ENCODE measurements around the gene COL25A1.
"Not testable (repeated sequence)": the region's sequence is repeated elsewhere in the genome, so short reads cannot be mapped to it uniquely, and the experiment has no call there.

The COL25A1 gene

DNA sequence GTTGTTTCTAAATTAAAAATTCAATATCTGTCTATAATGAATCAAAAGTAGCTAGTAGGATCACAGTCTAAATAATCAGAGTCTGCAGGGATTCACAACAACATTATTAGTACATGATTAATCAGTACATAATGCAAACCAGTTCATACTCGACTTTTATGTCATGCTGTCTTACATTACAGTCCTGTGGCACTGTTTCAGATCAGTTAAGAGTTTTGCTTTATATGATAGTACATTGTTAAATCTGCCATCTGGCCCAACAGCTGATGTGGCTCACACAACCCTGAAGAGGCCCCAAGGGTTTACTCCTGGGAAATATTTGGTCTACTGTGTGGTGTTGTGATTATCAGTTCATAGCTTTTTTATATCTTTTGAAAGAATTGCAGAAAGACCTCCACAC lies 292.5 kb downstream of the COL25A1 start:
- in situ Hi-C loops (cut with MboI; ENCODE audit: low pct_unique_long_range_greater_than_20kb, low sequenced_read_pairs), result no loop called here
- DNase-seq, result no peak

DNA sequence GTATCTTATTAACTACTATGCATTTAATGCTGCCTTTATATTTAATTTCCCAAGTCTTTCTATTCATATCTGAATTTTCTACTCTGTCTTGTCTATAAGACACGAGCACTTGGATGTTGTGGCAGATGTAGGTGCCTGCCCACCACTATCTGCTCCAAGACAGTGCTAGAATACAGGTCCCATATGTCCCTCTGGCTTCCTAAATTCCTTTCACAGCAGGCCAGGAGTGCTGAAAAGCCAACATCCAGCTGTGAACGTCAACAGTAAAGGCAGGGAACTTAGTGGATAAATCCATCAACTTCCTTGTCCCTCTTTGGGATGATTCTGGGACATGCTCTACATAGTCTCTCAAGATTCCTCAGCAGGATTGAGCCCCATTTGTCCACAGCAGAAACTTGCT lies 294.5 kb downstream of the COL25A1 start:
- in situ Hi-C loops (cut with MboI; ENCODE audit: low pct_unique_long_range_greater_than_20kb, low sequenced_read_pairs), result no loop called here
- DNase-seq, result no peak

DNA sequence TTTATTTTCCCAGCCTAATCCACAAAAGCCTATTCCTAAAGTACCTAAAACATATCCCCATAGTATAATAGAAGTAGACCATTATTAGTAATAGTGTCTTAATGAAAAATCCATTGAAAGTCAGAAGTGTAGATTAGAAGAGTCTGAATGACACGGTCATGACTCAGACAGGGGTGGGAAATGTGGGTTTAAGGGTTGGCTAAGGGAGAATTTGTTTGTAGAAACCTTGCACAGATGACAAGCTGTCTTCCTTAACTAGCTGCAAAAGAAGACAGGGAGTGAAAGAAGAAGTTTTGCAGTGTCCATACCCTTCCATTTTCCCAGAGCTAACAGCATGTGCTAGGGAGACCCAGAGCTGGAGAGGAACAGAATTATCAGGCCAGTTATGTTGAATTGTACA lies 296.9 kb downstream of the COL25A1 start:
- in situ Hi-C loops (cut with MboI; ENCODE audit: low pct_unique_long_range_greater_than_20kb, low sequenced_read_pairs), result no loop called here
- peak; percentile 33 for DNase-seq

DNA sequence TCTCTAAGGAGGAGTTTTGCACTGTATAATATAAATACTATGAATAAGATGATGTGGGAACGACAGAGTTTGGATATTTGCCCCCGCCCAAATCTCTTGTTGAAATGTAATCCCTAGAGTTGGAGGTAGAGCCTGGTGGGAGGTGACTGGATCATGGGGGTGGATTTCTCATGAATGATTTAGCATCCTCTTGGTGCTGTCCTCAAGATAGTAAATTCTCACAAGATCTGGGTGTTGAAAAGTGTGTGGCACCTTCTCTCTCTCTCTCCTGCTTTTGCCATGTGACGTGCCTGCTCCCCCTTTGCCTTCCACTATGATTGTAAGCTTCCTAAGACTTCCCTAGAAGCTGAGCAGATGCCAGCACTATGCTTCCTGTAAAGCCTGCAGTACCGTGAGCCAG lies 298.0 kb downstream of the COL25A1 start:
- DNase-seq, result no peak
- in situ Hi-C loops (cut with MboI; ENCODE audit: low pct_unique_long_range_greater_than_20kb, low sequenced_read_pairs), result no loop called here

DNA sequence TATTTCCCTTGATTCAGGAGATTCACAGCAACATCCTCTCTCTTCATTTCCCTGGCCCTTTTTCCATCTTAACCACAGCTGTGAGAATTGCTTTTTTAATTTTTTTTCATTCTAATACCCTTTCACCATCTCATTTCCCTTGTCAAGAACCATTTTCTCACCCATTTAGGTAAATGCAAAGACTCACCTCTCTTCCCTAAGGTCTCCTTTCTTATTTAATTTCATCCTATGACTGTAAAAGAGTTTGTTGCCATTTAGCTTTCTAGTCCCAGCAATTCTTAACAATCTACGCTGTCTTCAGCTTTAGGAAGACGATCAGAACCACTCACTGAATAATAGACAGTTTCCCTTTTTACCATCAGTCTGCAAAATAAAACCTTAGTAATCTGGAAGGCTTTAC lies 298.5 kb downstream of the COL25A1 start:
- DNase-seq, result no peak
- in situ Hi-C loops (cut with MboI; ENCODE audit: low pct_unique_long_range_greater_than_20kb, low sequenced_read_pairs), result no loop called here

DNA sequence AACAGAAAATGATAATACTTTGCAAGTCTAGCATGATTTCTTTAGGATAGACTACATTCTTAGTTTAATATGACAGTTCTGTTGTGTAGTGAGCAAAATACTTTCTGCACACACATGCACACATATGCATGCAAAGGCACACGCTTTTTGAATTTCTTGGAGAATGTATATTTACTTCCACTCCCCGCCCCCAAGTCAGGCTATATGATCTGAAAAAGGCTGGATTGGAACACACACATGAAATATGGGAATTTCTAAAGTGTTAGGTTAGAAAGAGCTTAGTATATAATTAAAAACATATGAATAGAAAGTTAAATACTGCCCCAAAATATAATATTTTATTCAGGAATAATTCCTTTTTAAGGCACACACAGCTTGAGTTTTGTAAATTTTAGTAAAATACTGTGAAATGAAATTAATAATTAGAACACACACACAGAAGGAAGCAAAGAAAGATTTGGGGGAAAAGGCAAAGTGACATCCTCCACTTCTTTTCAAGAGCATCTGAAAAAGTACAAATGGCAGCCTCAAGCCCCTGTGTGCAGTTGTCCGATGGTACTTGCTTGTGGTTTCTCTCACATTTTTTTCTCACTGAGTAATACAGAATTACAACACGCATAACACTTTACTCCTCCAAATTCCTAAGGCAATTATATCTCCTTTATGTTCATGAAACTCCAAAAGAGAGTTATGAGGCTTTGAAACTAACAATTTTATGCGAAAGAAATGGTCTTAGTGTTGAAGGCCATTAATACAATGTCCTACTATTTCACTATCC lies 310.7 kb downstream of the COL25A1 start:
- in situ Hi-C loops (cut with MboI; ENCODE audit: low pct_unique_long_range_greater_than_20kb, low sequenced_read_pairs), result no loop called here
- DNase-seq, result no peak

DNA sequence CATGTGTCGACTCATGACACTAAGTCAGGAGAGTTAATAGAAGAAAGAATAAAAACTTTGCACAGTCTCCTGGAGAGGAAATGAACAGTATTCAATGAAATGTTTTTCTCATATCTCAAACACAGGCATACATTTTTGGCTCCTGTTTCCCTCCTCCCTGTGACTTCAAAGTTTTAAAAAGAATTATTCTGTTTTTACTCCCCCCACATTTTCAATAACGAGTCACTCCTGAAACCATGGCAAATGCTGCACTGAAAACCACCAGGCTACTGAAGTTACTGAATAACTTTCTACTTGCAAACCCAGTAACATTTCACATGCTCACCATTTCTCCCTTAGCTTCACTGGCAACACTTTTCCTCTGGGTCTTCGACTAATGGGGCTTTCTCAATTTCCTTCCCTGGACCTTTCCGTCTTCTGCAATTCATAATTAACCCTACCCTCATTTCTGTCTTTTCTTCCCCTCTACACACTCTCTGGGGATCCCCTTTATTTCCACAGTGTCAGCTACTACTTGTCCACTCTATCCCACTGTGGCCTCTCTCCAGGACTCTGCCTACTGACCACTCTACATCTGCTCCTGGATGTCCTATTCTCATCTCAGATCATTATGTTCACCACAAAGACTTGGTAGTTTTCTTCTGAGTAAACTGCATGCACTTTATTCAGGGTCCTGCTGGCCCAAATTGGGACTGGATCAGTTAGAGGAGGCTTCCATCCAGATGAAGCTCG lies 313.8 kb downstream of the COL25A1 start:
- in situ Hi-C loops (cut with MboI; ENCODE audit: low pct_unique_long_range_greater_than_20kb, low sequenced_read_pairs), result no loop called here
- DNase-seq, result no peak

DNA sequence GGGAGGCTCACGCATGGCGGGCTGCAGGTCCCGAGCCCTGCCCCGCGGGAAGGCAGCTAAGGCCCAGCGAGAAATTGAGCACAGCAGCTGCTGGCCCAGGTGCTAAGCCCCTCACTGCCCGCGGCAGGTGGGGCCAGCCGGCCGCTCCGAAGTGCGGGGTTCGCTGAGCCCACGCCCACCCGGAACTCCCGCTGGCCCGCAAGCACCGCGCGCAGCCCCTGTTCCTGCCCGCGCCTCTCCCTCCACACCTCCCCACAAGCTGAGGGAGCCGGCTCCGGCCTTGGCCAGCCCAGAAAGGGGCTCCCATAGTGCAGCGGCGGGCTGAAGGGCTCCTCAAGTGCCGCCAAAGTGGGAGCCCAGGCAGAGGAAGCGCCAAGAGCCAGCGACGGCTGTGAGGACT lies 318.0 kb downstream of the COL25A1 start:
- in situ Hi-C loops (cut with MboI; ENCODE audit: low pct_unique_long_range_greater_than_20kb, low sequenced_read_pairs), result not testable (repeated sequence)

DNA sequence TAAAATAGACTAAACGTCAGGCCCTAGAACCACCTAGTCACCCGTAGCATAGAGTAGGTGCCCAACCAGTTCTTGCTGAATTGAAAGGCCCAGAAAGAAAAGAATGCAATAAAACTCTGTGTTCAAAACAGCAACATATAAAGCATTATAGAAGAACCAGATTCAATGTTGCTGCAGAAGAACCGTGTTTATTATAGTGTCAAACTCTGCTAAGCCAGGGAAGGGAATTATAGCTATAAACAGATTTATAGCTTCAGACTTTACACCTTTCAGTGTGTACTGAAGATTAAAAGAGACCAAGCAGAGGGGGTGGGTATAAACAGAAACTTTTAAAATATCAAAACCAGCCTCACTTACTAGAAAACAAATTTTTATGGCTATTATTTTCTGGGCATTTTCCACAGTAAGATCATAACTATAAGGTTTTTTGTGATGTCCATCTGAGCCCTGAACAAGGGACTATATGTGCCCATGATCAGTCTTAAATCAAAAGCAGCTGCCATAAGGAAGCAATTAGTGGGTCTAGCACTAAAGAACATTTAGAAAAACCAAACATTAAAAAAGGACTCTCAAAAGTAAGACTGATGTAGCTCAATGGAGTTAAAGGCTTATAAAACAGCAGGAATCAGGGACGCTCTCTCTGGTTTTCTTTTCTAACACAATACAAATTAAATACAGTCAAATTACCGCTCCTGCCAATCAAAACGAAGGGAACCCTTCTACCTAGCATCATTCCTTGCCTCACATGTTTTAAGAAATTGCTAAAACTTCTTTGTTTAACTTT lies 319.9 kb downstream of the COL25A1 start:
- in situ Hi-C loops (cut with MboI; ENCODE audit: low pct_unique_long_range_greater_than_20kb, low sequenced_read_pairs), result no loop called here
- no peak for DNase-seq

More for the DNA sequence above, 318.0 kb downstream of the COL25A1 start:
- not testable (repeated sequence) for DNase-seq

DNA sequence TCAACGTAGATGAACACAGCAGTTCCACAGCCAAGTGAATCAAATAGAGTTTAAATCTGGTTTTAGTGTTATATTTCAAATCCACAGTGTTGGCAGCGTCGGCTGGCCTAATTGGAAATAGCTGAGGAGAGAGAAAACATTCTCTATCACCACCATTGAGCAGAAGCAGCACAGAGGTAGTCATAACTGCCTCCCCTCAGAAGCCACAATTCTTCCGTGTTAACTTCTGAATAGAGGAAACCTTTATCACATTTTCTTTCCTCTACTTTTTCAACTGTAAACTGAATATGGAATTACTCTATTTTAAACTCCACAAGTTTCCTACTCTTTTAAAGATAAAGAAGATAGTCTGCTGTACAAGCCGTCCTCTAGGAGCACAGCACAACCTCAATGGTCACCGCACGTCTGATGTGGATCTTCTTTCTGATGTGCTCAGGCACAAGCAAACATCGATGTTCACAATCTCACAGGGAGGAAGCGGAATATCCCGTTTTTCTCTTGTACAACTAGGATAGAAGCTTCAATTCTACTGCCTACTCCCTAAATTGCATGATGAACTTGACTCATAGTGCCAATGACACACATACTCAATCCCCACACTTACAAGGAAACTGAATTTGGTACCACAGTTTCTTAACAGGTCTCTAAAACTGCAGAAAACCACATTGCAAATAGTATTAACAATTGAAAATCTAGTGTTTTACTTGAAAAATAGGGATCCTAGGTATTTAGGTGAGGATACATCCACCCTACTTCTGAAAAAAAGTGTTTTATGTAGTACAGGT lies 321.8 kb downstream of the COL25A1 start:
- DNase-seq, result peak; percentile 66
- in situ Hi-C loops (cut with MboI; ENCODE audit: low pct_unique_long_range_greater_than_20kb, low sequenced_read_pairs), result no loop called here

DNA sequence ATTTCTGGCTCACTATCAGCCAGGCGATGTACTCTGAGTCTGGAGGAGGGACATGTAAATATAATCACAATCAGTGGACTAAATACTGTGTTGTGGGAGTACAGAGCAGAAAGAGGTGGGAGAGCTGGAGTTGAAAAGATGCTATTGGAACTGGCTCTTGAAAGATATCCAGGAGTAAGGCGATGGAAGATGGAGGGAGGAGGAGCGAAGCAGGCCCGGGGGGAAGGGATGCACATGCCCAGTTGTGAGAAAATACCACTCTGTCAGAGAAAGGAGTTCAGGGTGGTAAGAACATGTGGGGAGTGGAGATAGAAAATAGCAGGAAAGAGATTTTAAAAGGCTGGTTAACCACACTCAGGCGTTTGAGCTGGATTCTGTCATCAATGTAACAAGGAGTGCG lies 322.7 kb downstream of the COL25A1 start:
- in situ Hi-C loops (cut with MboI; ENCODE audit: low pct_unique_long_range_greater_than_20kb, low sequenced_read_pairs), result no loop called here
- peak; percentile 96 for DNase-seq

DNA sequence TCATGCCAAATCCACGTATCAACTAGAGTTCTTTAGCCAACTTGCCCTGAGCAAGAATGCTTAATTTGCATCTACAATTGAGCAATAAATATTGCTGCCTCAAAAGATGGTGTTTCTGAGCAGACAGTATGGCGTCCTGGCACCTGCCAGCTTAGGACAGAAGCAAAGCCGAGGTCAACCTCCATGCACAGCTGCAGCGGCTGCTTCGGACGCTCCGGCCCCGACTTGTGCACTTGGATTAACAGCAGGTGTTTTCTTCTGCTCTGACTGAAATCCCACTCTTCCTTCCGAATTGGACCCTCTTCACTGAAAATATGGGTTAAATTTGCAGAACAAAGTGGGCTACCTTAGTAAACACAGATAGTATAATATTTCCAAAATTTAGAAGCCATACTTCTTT lies 324.4 kb downstream of the COL25A1 start:
- in situ Hi-C loops (cut with MboI; ENCODE audit: low pct_unique_long_range_greater_than_20kb, low sequenced_read_pairs), result no loop called here
- no peak for DNase-seq

DNA sequence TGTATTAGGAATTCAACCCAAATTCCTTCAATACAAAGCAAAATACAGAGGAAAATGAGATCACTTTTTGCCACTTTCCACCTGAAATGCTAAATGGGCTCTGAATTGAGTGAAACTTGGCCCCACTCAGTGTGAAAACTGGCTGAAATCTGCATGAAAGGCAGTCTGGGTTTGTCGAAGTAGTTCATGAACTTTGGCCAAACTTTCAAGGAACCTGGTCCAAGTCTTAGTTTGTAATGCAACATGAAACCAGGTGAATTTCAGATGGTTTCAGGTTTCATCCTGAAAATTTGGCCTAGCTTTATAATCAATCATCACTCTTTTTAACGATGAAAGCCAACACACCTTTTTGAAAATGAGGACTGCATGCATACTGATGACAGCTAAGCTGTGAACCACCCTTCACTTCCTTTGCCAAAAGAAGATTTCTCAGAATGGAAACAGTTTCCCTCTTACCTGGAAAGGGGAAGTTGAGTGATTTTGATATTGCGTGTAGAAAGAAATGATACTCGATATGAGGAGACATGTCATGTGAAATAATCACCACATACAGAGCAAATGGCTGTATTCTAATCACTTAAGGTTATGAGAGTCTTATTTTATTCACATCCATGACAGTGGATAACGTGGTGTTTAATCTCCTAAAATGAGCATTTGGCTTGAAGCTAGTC lies 329.7 kb downstream of the COL25A1 start:
- peak; percentile 91 for DNase-seq
- in situ Hi-C loops (cut with MboI; ENCODE audit: low pct_unique_long_range_greater_than_20kb, low sequenced_read_pairs), result no loop called here

DNA sequence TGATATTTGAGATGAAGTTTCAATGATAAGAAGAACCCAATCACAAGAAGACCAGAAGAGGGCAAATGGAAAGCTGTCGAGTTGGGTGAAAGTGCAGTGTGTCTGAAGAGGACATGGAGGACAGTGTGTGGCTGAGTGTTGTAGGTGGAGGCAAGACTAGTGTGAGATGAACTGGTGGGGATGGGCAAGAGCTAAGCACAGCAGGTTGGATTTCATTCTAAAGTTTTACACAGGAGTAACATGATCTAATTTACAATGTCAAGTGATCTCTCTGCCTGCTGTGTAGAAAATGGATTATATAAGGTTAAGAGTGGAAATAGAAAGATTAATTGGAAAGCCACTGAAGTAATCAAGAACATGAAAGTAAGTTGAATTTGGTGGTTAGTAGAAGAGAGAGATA lies 331.0 kb downstream of the COL25A1 start:
- in situ Hi-C loops (cut with MboI; ENCODE audit: low pct_unique_long_range_greater_than_20kb, low sequenced_read_pairs), result no loop called here
- DNase-seq, result no peak

DNA sequence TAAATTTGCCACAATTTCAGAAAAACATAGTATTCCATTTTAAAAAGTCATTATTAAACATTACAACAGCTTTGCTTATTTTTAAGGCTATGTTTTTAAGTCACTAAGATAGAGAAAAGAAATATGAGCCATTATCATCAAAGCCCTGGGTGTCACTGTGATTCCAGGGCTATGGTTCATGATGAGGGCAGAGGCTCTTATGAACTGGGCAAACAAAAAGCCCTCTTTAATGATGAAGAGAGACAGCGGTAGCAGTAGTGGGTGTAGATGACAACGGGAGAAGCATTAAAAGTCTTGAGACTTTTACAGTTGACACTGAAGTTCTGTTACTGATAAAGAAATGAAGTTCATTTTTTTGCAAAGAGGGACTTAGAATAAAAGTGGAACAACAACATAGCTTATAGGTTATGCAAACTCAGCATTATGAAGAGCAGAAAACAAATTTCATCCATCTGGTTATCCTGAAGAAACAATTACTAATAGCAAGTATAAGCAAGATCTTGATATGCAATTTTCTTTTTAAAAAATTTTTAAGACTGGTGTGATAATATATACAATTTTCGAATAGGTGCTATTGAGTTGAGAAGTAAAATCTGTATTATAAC lies 336.9 kb downstream of the COL25A1 start:
- in situ Hi-C loops (cut with MboI; ENCODE audit: low pct_unique_long_range_greater_than_20kb, low sequenced_read_pairs), result no loop called here
- no peak for DNase-seq

DNA sequence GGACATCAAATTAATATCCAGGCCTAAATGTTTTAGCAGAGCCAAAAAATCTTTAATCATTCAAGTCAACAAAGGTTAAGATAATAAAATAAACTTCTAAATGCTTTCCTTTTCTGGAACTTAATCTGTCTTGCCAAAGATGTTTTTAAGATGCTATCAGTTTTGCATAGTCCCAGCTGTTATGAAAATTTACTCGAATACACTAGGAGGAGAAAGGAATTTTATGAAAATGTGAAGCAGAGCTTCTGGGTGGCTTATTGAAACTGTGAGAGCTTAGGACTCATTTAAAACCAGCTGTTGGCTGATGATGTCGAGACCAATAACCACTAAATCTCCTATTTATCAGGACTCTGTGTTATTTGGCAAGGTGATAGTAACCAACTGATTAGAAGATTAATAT lies 337.4 kb downstream of the COL25A1 start:
- no peak for DNase-seq
- in situ Hi-C loops (cut with MboI; ENCODE audit: low pct_unique_long_range_greater_than_20kb, low sequenced_read_pairs), result no loop called here

DNA sequence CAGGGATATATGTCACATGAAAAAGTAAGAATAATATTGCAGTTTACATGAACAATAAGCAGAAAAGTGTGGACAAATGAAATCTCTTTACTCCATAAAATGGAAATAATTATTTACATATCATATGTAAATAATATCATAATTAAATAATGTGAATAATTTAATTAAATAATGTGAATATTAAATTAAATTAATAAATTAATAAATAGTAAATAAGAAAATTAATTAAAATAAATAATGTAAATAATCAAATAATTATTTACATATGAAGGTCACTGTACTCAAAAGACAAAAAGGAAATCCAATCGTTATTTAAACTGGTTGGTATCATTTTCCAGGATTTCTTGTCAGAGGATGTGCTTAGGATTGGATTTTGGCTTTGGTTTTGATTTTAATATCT lies 338.5 kb downstream of the COL25A1 start:
- in situ Hi-C loops (cut with MboI; ENCODE audit: low pct_unique_long_range_greater_than_20kb, low sequenced_read_pairs), result no loop called here
- DNase-seq, result no peak

DNA sequence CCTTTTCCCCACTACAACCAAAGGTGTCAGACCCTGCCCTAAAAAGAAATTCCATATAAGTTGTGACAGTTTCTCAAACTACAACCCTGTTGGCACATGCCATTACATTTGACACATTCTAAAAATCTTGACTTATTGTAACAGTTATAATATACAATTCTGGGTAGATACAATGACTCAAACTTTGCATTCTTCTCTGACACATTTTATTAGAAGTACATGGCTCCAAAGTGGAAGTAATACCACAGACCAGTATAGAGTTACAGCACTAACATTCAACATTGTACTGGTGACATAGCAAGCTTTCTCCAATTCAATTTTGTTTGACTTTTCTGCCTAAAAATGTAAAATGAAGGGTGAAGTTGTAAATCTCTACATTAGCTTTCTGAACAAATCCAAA lies 343.0 kb downstream of the COL25A1 start:
- in situ Hi-C loops (cut with MboI; ENCODE audit: low pct_unique_long_range_greater_than_20kb, low sequenced_read_pairs), result no loop called here
- no peak for DNase-seq

Measured in KBM-7 (cell line).